ENCODE measurements around the gene UCN. TPM values are rescaled to one million over a fixed set of nuclear protein-coding genes. Genes with fewer than 3 reads are reported as not detected.

UCN gene
- total RNA-seq, 1 donor from 2014 or later: 0.13 TPM

DNA sequence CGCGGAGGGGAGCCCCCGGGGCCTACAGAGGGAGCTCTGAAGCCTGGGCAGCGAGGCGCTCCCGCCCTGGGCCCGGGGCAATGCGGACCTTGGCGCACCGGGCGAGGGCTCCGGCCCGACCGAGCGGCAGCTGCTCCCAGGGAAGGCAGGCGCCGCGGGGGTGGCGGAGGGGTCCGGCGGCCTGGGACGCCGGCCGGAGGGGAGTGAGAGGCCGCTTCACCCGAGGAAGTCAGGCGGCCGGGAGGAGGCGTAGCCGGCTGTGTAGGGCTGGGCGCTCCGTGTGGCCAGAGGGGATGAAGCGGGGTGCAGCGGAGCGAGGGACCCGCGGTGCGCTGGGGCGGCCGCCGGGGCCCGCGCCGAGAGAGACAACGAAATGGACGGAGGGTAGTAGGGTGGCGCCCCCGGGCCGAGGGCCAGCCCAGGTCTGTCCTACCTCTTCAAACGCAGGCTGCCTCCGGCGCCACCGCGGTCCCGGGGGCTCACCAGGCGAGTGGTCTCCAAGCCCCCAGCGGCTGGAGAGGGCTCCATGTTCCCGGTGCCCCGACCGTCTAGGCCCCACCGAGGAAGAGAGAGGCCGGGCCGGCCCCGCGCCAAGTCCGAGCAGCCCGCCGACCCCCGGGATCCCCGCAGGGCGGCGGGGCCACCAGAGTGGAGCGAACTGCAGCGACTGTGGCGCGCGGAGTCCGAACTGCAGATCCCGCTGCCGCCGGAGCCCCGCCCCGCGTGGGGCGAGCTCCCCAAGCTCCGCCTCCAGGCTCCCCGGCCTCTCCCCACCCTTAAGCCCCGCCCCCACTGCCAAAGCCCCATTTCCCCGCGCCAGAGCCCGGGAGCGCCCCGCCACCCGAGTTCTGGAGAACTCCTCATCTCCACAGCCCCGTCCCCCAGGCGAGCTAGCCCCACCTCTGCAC lies 45.6 kb downstream of the UCN start, which contains the start of gene SLC30A3:
TSS of gene SLC30A3 (minus strand) at position 669 of the 908 bp plus-strand sequence. CDS start at position 528, 141 bp downstream.
- DNase-seq (ENCODE audit: low read depth in 2 of 2): peak in 1 of 2 donors; percentile 81

- DNase-seq (ENCODE audit: low read depth in 2 of 2): no peak
Observed at GRCh38 chr2:27261926-27262298, 46.3 kb downstream of the UCN start.

- DNase-seq (ENCODE audit: low read depth in 2 of 2): peak in 1 of 2 donors; percentile 25
Observed at GRCh38 chr2:27261241-27261925, 46.9 kb downstream of the UCN start.

- no peak for DNase-seq (ENCODE audit: low read depth in 2 of 2)
Observed at GRCh38 chr2:27258051-27258450, 50.2 kb downstream of the UCN start.

Other genes with a start within 250 kb of the UCN start
- gene OST4, start 236.8 kb downstream of the UCN start, total RNA-seq: 418 and 498 TPM in 2 replicates
- 21.3 and 37.0 TPM in 2 replicates for gene EMILIN1, start 229.8 kb downstream of the UCN start, total RNA-seq
- 3.0 and 3.2 TPM in 2 replicates for gene KHK, start 221.7 kb downstream of the UCN start, total RNA-seq
- 2.8 and 5.1 TPM in 2 replicates for gene CGREF1, start 189.3 kb downstream of the UCN start, total RNA-seq
- gene ABHD1, start 184.6 kb downstream of the UCN start, total RNA-seq: under 0.01 TPM in 1 of 2 replicates, not detected in the other
- gene PREB, start 173.8 kb downstream of the UCN start, total RNA-seq: 25.7 and 34.4 TPM in 2 replicates
- not detected in 2 replicates for gene PRR30, start 169.0 kb downstream of the UCN start, total RNA-seq
- not detected in 2 replicates for gene TCF23, start 159.4 kb downstream of the UCN start, total RNA-seq
- gene ATRAID, start 96.4 kb downstream of the UCN start, total RNA-seq: 103 and 105 TPM in 2 replicates
- 19.5 and 23.4 TPM in 2 replicates for gene SLC5A6, start 96.2 kb downstream of the UCN start, total RNA-seq
- 30.2 and 34.5 TPM in 2 replicates for gene CAD, start 91.1 kb downstream of the UCN start, total RNA-seq
- gene SLC30A3, start 45.4 kb downstream of the UCN start, total RNA-seq: 6.3 and 15.0 TPM in 2 replicates
- 0.39 and 1.0 TPM in 2 replicates for gene DNAJC5G, start 33.0 kb downstream of the UCN start, total RNA-seq
- 0.26 and 0.51 TPM in 2 replicates for gene TRIM54, start 26.0 kb downstream of the UCN start, total RNA-seq
- gene MPV17, start 14.7 kb upstream of the UCN start, total RNA-seq: 40.4 and 52.3 TPM in 2 replicates
- gene GTF3C2, start 48.3 kb upstream of the UCN start, total RNA-seq: 18.0 and 25.5 TPM in 2 replicates
- gene EIF2B4, start 61.9 kb upstream of the UCN start, total RNA-seq: 25.7 and 26.2 TPM in 2 replicates
- gene SNX17, start 62.2 kb upstream of the UCN start, total RNA-seq: 109 and 164 TPM in 2 replicates
- gene ZNF513, start 72.3 kb upstream of the UCN start, total RNA-seq: 4.6 and 8.7 TPM in 2 replicates
- gene PPM1G, start 101.1 kb upstream of the UCN start, total RNA-seq: 88.5 and 101 TPM in 2 replicates
- 91.0 and 106 TPM in 2 replicates for gene NRBP1, start 120.2 kb upstream of the UCN start, total RNA-seq
- gene KRTCAP3, start 133.9 kb upstream of the UCN start, total RNA-seq: 0.13 and 0.38 TPM in 2 replicates
- gene IFT172, start 181.3 kb upstream of the UCN start, total RNA-seq: 10.2 and 11.0 TPM in 2 replicates
- 10.0 and 16.4 TPM in 2 replicates for gene FNDC4, start 186.8 kb upstream of the UCN start, total RNA-seq
- 0.13 TPM in 1 of 2 replicates, not detected in the other for gene GCKR, start 188.4 kb upstream of the UCN start, total RNA-seq

All from dermis microvascular lymphatic vessel endothelial cell (primary cell).